A549 (cell line): Measurements from ENCODE around the gene CTBP1. TPM values are rescaled to one million over a fixed set of nuclear protein-coding genes. Genes with fewer than 3 reads are reported as not detected.

Experiments
- ATAC-seq, 2 experiments: fragments of 200-7000 bp in 1 of 2; fragments of >200 bp in 1 of 2; cut with Nextera tagmentation in 1 of 2; cut with Tn5 transposase in 1 of 2; 3 replicates each; pipeline versions ENCODE4 v1.8.0 to v1.9.1; 2018 to 2020; ENCODE audit warnings: mild to moderate bottlenecking in 1 of 2, moderate library complexity in 1 of 2
- CTCF ChIA-PET: fragments of 300-600 bp; sonication (Branson Sonifier 250); formaldehyde crosslinking; extraction: SDS; loops from one replicate; lab custom pipeline; 2021; ENCODE audit warnings: antibody characterized with exemption, inconsistent platforms; lab: Yijun Ruan, JAX
- POLR2A ChIA-PET: fragments of 350-600 bp; formaldehyde crosslinking; extraction: SDS; loops from one replicate; lab custom pipeline; 2021; ENCODE audit warnings: antibody characterized with exemption, inconsistent platforms; lab: Yijun Ruan, JAX
- DNase-seq, 2 experiments: peaks; one replicate each; pipeline versions ENCODE4 v3.0.0 to v3.0.0-alpha.2; 2011 to 2016; ENCODE audit warnings: low read depth in 1 of 2, low spot score in 1 of 2
- FAIRE-seq: peaks from 2 replicates; lab custom pipeline; 2011; peaks lifted over from hg19 to GRCh38; lab: Jason Lieb, UNC
- H3K27ac ChIP-seq, 2 experiments: fragments of >200 bp; sonication (Bioruptor Twin); formaldehyde crosslinking; 3 replicates each; pipeline ENCODE4 v1.5.1; 2016 to 2017
- H3K4me1 ChIP-seq: fragments of >200 bp; sonication (Bioruptor Twin); formaldehyde crosslinking; 3 replicates; pipeline ENCODE4 v1.6.1; 2016
- H3K4me2 ChIP-seq: fragments of >200 bp; sonication (Bioruptor Twin); formaldehyde crosslinking; 3 replicates; pipeline ENCODE4 v1.6.1; 2016
- H3K4me3 ChIP-seq: fragments of >200 bp; sonication (Bioruptor Twin); formaldehyde crosslinking; 3 replicates; pipeline ENCODE4 v1.5.1; 2016
- H3K9me3 ChIP-seq: fragments of >200 bp; sonication (Bioruptor Twin); formaldehyde crosslinking; 3 replicates; pipeline ENCODE4 v1.6.1; 2016
- ATOH8 ChIP-seq: fragments of 250-450 bp; sonication (Bioruptor Pico); IDR thresholded peaks from 2 replicates; pipeline ENCODE4 v1.5.0; 2020; ENCODE audit warnings: low read depth, mild to moderate bottlenecking, moderate library complexity
- BHLHE40 ChIP-seq: IDR thresholded peaks from 2 replicates; pipeline ENCODE4 v1.6.1; 2012; ENCODE audit warnings: low read depth, low read length, inconsistent platforms
- CBX2 ChIP-seq: fragments of 200-600 bp; sonication (generic); IDR thresholded peaks from 2 replicates; pipeline ENCODE4 v1.6.1; 2016; ENCODE audit warnings: low read depth, mild to moderate bottlenecking, borderline replicate concordance
- CBX8 ChIP-seq: fragments of 200-600 bp; sonication (generic); IDR thresholded peaks from 2 replicates; pipeline ENCODE4 v1.6.1; 2016
- EHF ChIP-seq: fragments of 250-450 bp; sonication (Bioruptor Pico); IDR thresholded peaks from 2 replicates; pipeline ENCODE4 v1.5.0; 2020; ENCODE audit warnings: mild to moderate bottlenecking
- ESRRA ChIP-seq: fragments of 150-350 bp; IDR thresholded peaks from 2 replicates; pipeline ENCODE4 v1.6.1; 2014; ENCODE audit warnings: mild to moderate bottlenecking, low read length, borderline replicate concordance
- FOXS1 ChIP-seq: fragments of 250-450 bp; sonication (Bioruptor Pico); IDR thresholded peaks from 2 replicates; pipeline ENCODE4 v1.5.0; 2020; ENCODE audit warnings: mild to moderate bottlenecking, moderate library complexity
- HEYL ChIP-seq: fragments of 250-450 bp; sonication (Bioruptor Pico); IDR thresholded peaks from 2 replicates; pipeline ENCODE4 v1.8.0; 2021; ENCODE audit warnings: mild to moderate bottlenecking, moderate library complexity
- HOXA7 ChIP-seq: fragments of 250-450 bp; sonication (Bioruptor Pico); IDR thresholded peaks from 2 replicates; pipeline ENCODE4 v1.5.0; 2020; ENCODE audit warnings: mild to moderate bottlenecking, moderate library complexity
- HOXB13 ChIP-seq: fragments of 250-450 bp; sonication (Bioruptor Pico); IDR thresholded peaks from 2 replicates; pipeline ENCODE4 v1.5.0; 2020; ENCODE audit warnings: low read depth, mild to moderate bottlenecking, moderate library complexity
- JUN ChIP-seq, 2 experiments: fragments of >200 bp; sonication (Bioruptor Twin); formaldehyde crosslinking; IDR thresholded peaks; 2 replicates in 1 of 2; 3 replicates in 1 of 2; pipeline ENCODE4 v1.6.1; 2016 to 2017
- JUNB ChIP-seq: fragments of >200 bp; sonication (Bioruptor Twin); formaldehyde crosslinking; IDR thresholded peaks from 2 replicates; pipeline ENCODE4 v1.6.1; 2016
- KDM5A ChIP-seq: fragments of 200-600 bp; sonication (generic); IDR thresholded peaks from 2 replicates; pipeline ENCODE4 v1.6.1; 2016; ENCODE audit warnings: antibody characterized with exemption, mild to moderate bottlenecking
- MAFK ChIP-seq: fragments of 450-650 bp; IDR thresholded peaks from 2 replicates; pipeline ENCODE4 v1.6.1; 2014; ENCODE audit not compliant: partially characterized antibody
- MYC ChIP-seq: IDR thresholded peaks from 2 replicates; pipeline ENCODE4 v1.6.1; 2012; ENCODE audit warnings: mild to moderate bottlenecking, inconsistent platforms, low read length, improper control_type of control experiment, borderline replicate concordance
- NFE2L2 ChIP-seq: fragments of 150-350 bp; conservative IDR thresholded peaks from 2 replicates; pipeline ENCODE4 v1.6.1; 2014; ENCODE audit warnings: low read length
- NR3C1 ChIP-seq: fragments of >200 bp; sonication (Bioruptor Twin); formaldehyde crosslinking; IDR thresholded peaks from 3 replicates; pipeline ENCODE4 v1.6.1; 2017
- PBX3 ChIP-seq: IDR thresholded peaks from 2 replicates; pipeline ENCODE4 v1.6.1; 2012
- POLR2A ChIP-seq: IDR thresholded peaks from 2 replicates; pipeline ENCODE4 v1.6.1; 2012; ENCODE audit warnings: mild to moderate bottlenecking, low read length
- POLR2AphosphoS2 ChIP-seq: conservative IDR thresholded peaks from 2 replicates; pipeline ENCODE4 v1.6.1; 2012; ENCODE audit warnings: low read length, improper control_type of control experiment, inconsistent platforms
- RFX5 ChIP-seq: fragments of 450-650 bp; IDR thresholded peaks from 2 replicates; pipeline ENCODE4 v1.7.1; 2014; ENCODE audit warnings: antibody characterized with exemption, mild to moderate bottlenecking, moderate library complexity
- SMC3 ChIP-seq: fragments of >200 bp; sonication (Bioruptor Twin); formaldehyde crosslinking; IDR thresholded peaks from 3 replicates; pipeline ENCODE4 v1.6.1; 2018; ENCODE audit warnings: inconsistent platforms
- SREBF2 ChIP-seq: fragments of 450-650 bp; IDR thresholded peaks from 2 replicates; pipeline ENCODE4 v1.6.1; 2014; ENCODE audit warnings: mild to moderate bottlenecking, moderate library complexity
- TFCP2L1 ChIP-seq: fragments of 250-450 bp; sonication (Bioruptor Pico); IDR thresholded peaks from 2 replicates; pipeline ENCODE4 v1.5.0; 2021; ENCODE audit warnings: mild to moderate bottlenecking
- TP53 ChIP-seq: fragments of 250-450 bp; sonication (Bioruptor Pico); IDR thresholded peaks from 2 replicates; pipeline ENCODE4 v1.5.0; 2021; ENCODE audit warnings: mild to moderate bottlenecking, moderate library complexity
- WGBS: methylation state at CpG from one replicate; pipeline ENCODE4 v1.1.6; 2017; ENCODE audit errors: missing lambda C conversion rate; 5-methylcytosine and 5-hydroxymethylcytosine counted together
- polyA plus RNA-seq, 4 experiments: library from polyadenylated mRNA; depleted of rRNA in 3 of 4; stranded (reverse); fragments of >200 nt; fragmentation: RNase III in 1 of 4; extraction: RNeasy Plus Mini Kit Qiagen cat#74134 plus additional on column Dnase treatment in 1 of 4; gene quantifications; 2 replicates in 3 of 4; 3 replicates in 1 of 4; pipeline ENCODE4 v1.2.3, GENCODE V29; 2011 to 2017
- TF ChIP-seq, protein P1 (sequence below): fragments of 150-350 bp; IDR thresholded peaks from 2 replicates; pipeline ENCODE4 v1.6.1; 2014; ENCODE audit warnings: low read depth, mild to moderate bottlenecking, low read length

The CTBP1 gene
- polyA plus RNA-seq, 2 of the 4 experiments (the other 2 are of a cell fraction): 43.1 to 93.1 TPM

DNA sequence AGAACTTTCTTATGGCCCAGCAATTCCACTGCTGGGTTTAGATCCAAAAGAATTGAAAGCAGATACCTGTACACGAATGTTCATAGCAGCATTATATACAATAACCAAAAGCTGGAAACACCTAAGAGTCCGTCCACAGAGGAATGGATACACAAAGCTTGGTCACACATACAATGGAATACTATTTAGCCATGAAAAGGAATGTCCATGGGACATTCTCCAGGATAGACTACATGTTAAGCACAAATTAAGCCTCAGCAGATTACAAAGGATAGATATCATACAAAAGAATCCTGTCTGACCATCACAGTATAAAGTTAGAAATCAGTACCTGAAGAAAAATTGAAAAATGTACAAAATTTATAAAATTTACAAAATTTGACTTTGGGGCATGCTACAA is 28.1 kb upstream of the CTBP1 start (continued):
- TF ChIP-seq ATOH8 (CRISPR knock-in tag): no peak
- no peak for TF ChIP-seq MYC
- no peak for TF ChIP-seq MAFK
- TF ChIP-seq, protein P1, sequence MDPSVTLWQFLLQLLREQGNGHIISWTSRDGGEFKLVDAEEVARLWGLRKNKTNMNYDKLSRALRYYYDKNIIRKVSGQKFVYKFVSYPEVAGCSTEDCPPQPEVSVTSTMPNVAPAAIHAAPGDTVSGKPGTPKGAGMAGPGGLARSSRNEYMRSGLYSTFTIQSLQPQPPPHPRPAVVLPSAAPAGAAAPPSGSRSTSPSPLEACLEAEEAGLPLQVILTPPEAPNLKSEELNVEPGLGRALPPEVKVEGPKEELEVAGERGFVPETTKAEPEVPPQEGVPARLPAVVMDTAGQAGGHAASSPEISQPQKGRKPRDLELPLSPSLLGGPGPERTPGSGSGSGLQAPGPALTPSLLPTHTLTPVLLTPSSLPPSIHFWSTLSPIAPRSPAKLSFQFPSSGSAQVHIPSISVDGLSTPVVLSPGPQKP: no peak

GRCh38 chr4:1274871-1275270 is 25.9 kb upstream of the CTBP1 start:
- Histone ChIP-seq H3K9me3 (no peaks in the 10 kb centered on the region), H3K4me3 (no peak overlapping the region), H3K4me2 (no peak overlapping the region), H3K27ac (no peak overlapping the region), H3K4me1 (no peaks in the 10 kb centered on the region)
- ChIA-PET POLR2A (no interaction called here), CTCF (interaction anchor here (0.5 to 1.3 kb wide), 2 partner anchors 11 to 48 kb away, joined by 4 read pairs; no protein-coding TSS in a partner anchor)
- WGBS: 49% methylated on average over 9 of the region's 9 CpGs
- FAIRE-seq (no peak), ATAC-seq (no peak), DNase-seq (no peak)
- no peak for TF ChIP-seq SREBF2
- no peak for TF ChIP-seq HOXA7
- TF ChIP-seq BHLHE40: no peak
- TF ChIP-seq CBX8: no peak
- no peak for TF ChIP-seq ESRRA
- TF ChIP-seq JUN (IDR thresholded peaks at IDR 0.05): no peak

- no peaks in the 10 kb centered on the region for H3K4me1 ChIP-seq
- H3K27ac ChIP-seq: no peak overlapping the region
- WGBS: 61% methylated on average over 5 of the region's 5 CpGs
- H3K9me3 ChIP-seq: peaks cover 2% of the 10 kb centered on the region; the same call in 1 of the 3 replicates
- ChIA-PET POLR2A (no interaction called here), CTCF (no interaction called here)
- FAIRE-seq (no peak), ATAC-seq (no peak), DNase-seq (no peak)
- H3K4me2 ChIP-seq: no peak overlapping the region
- H3K4me3 ChIP-seq: no peak overlapping the region
- TF ChIP-seq NFE2L2 (no peak), TFCP2L1 (CRISPR knock-in tag) (no peak), PBX3 (no peak), JUNB (no peak), TP53 (CRISPR knock-in tag) (no peak), FOXS1 (CRISPR knock-in tag) (no peak), HEYL (no peak), POLR2AphosphoS2 (no peak), KDM5A (no peak), RFX5 (no peak), SMC3 (no peak), EHF (CRISPR knock-in tag) (no peak), POLR2A (no peak), ESRRA (no peak), CBX2 (no peak), HOXB13 (CRISPR knock-in tag) (no peak), NR3C1 (no peak)
Measured at GRCh38 chr4:1271686-1272085, 22.8 kb upstream of the CTBP1 start.
